HepG2 (cell line): ENCODE measurements around the gene WNT3. TPM values are rescaled to one million over a fixed set of nuclear protein-coding genes. Genes with fewer than 3 reads are reported as not detected.
A peak's percentile ranks its signal among the peaks of the same experiment; 100 is the strongest.

ENCODE experiments used
- GATA4 ChIP-seq: sonication (generic); IDR thresholded peaks from 2 replicates; pipeline ENCODE4 v1.6.1; 2016; ENCODE audit warnings: antibody characterized with exemption, low read depth, borderline replicate concordance
- LBX2 ChIP-seq: sonication (generic); formaldehyde crosslinking; IDR thresholded peaks from 2 replicates; pipeline ENCODE4 v1.5.0; 2020; ENCODE audit warnings: missing genetic modification reagents, mild to moderate bottlenecking, borderline replicate concordance
- MXD4 ChIP-seq: IDR thresholded peaks from 2 replicates; pipeline ENCODE4 v1.6.1; 2016; ENCODE audit warnings: mild to moderate bottlenecking, missing biosample characterization, missing genetic modification reagents
- THYN1 ChIP-seq: sonication (generic); formaldehyde crosslinking; IDR thresholded peaks from 2 replicates; pipeline ENCODE4 v1.8.1; 2023; ENCODE audit warnings: low read depth, mild to moderate bottlenecking, moderate library complexity, missing genetic modification reagents, borderline replicate concordance
- ZBTB33 ChIP-seq: sonication (generic); formaldehyde crosslinking; IDR thresholded peaks from 2 replicates; pipeline ENCODE4 v1.4.0; 2020; ENCODE audit warnings: missing genetic modification reagents
- ZBTB40 ChIP-seq, 2 experiments: fragments of 450-650 bp in 1 of 2; sonication (generic) in 1 of 2; formaldehyde crosslinking in 1 of 2; IDR thresholded peaks; 2 replicates each; pipeline versions ENCODE4 v1.6.1 to v1.8.0; 2016 to 2022; ENCODE audit warnings: antibody characterized with exemption in 1 of 2, mild to moderate bottlenecking in 1 of 2, missing genetic modification reagents in 1 of 2
- ZMYM4 ChIP-seq: sonication (generic); formaldehyde crosslinking; IDR thresholded peaks from 2 replicates; pipeline ENCODE4 v1.8.1; 2023; ENCODE audit warnings: mild to moderate bottlenecking, missing genetic modification reagents
- ZNF18 ChIP-seq: sonication (generic); formaldehyde crosslinking; IDR thresholded peaks from 2 replicates; pipeline ENCODE4 v1.8.0; 2022; ENCODE audit warnings: mild to moderate bottlenecking, missing genetic modification reagents; ENCODE audit not compliant: insufficient replicate concordance
- ZNF276 ChIP-seq: sonication (generic); formaldehyde crosslinking; IDR thresholded peaks from 2 replicates; pipeline ENCODE4 v1.4.0; 2020; ENCODE audit warnings: mild to moderate bottlenecking, low read depth, missing genetic modification reagents
- ZNF550 ChIP-seq: sonication (generic); formaldehyde crosslinking; IDR thresholded peaks from 2 replicates; pipeline ENCODE4 v1.4.0; 2020; ENCODE audit warnings: mild to moderate bottlenecking, missing genetic modification reagents, borderline replicate concordance
- ZNF816 ChIP-seq: sonication (generic); formaldehyde crosslinking; IDR thresholded peaks from 2 replicates; pipeline ENCODE4 v1.8.0; 2022; ENCODE audit warnings: missing genetic modification reagents, mild to moderate bottlenecking, borderline replicate concordance
- ZSCAN30 ChIP-seq: sonication (generic); formaldehyde crosslinking; IDR thresholded peaks from 2 replicates; pipeline ENCODE4 v1.5.0; 2020; ENCODE audit warnings: mild to moderate bottlenecking, missing genetic modification reagents
- polyA plus RNA-seq, 8 experiments: library from polyadenylated mRNA; depleted of rRNA in 3 of 8; stranded (reverse) in 7 of 8; unstranded in 1 of 8; fragments of >200 nt; fragmentation: Illumina TruSeq in 4 of 8; extraction: Trizol in 4 of 8; gene quantifications; 2 replicates each; pipeline versions ENCODE4 v1.2.1 to v1.2.3, GENCODE V29; 2011 to 2016; ENCODE audit warnings: low read depth in 4 of 8, missing spikeins in 1 of 8, mixed read lengths in 1 of 8; ENCODE audit not compliant: insufficient read depth in 1 of 8
- total RNA-seq, 5 experiments: library from RNA; depleted of rRNA; stranded (reverse); fragments of >200 nt; fragmentation: Illumina TruSeq; extraction: Trizol; gene quantifications; 2 replicates each; pipeline ENCODE4 v1.2.3, GENCODE V29; 2016; ENCODE audit warnings: low read depth in 1 of 5

The WNT3 gene
- total and polyA plus RNA-seq, 2 of the 13 experiments (the other 11 are each of a cell fraction or from before 2014, with no cell fraction given): 8.5 to 10.3 TPM

- TF ChIP-seq MXD4 (no peak; the same call in 1 of the 2 replicates), ZBTB33 (CRISPR knock-in tag) (no peak), ZMYM4 (CRISPR knock-in tag) (no peak; the same call in 1 of the 2 replicates), THYN1 (no peak), ZNF816 (CRISPR knock-in tag) (no peak), ZNF550 (CRISPR knock-in tag) (no peak), ZBTB40 (IDR thresholded peaks at IDR 0.05) (no peak), ZBTB40 (CRISPR knock-in tag; IDR thresholded peaks at IDR 0.05) (peak; percentile 22; the same call in 1 of the 2 replicates), GATA4 (no peak), LBX2 (CRISPR knock-in tag) (no peak), ZNF18 (CRISPR knock-in tag) (no peak), ZNF276 (CRISPR knock-in tag) (0 out of 2 replicates have a peak, but pooled peaks have one; percentile 2), ZSCAN30 (CRISPR knock-in tag) (no peak)
These were observed 45.8 kb downstream of the WNT3 start (continued) for GRCh38 chr17:46772475-46773220.
